Esophagus squamous epithelium (tissue), 4 donors: ENCODE data around the gene TMC8.

Experiments used
- CTCF ChIP-seq, 6 experiments: fragments of 450-650 bp in 4 of 6; fragments of 200-600 bp in 2 of 6; sonication (generic) in 2 of 6; IDR thresholded peaks; one replicate each; pipeline ENCODE4 v1.5.1; 2016 to 2019; ENCODE audit warnings: antibody characterized with exemption in 6 of 6, mild to moderate bottlenecking in 4 of 6, moderate library complexity in 4 of 6
- POLR2A ChIP-seq, 4 donors: fragments of 450-650 bp; IDR thresholded peaks; one replicate each; pipeline ENCODE4 v1.6.1; 2017; ENCODE audit warnings: antibody characterized with exemption in 4 of 4, mild to moderate bottlenecking in 4 of 4, moderate library complexity in 3 of 4

GRCh38 chr17:78125976-78126894, 4.3 kb upstream of the TMC8 start:
- no peak for TF ChIP-seq POLR2A (IDR thresholded peaks at IDR 0.05)
- no peak for TF ChIP-seq CTCF (IDR thresholded peaks at IDR 0.05)
